Measurements from ENCODE around the gene CPZ.

GRCh38 chr4:8601086-8601485 lies 8.5 kb downstream of the CPZ start:
- no peak for TF ChIP-seq POLR2A (IDR thresholded peaks at IDR 0.05)
- TF ChIP-seq, protein P1, sequence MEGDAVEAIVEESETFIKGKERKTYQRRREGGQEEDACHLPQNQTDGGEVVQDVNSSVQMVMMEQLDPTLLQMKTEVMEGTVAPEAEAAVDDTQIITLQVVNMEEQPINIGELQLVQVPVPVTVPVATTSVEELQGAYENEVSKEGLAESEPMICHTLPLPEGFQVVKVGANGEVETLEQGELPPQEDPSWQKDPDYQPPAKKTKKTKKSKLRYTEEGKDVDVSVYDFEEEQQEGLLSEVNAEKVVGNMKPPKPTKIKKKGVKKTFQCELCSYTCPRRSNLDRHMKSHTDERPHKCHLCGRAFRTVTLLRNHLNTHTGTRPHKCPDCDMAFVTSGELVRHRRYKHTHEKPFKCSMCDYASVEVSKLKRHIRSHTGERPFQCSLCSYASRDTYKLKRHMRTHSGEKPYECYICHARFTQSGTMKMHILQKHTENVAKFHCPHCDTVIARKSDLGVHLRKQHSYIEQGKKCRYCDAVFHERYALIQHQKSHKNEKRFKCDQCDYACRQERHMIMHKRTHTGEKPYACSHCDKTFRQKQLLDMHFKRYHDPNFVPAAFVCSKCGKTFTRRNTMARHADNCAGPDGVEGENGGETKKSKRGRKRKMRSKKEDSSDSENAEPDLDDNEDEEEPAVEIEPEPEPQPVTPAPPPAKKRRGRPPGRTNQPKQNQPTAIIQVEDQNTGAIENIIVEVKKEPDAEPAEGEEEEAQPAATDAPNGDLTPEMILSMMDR (IDR thresholded peaks at IDR 0.05): no peak
